Suppressor macrophage (primary cell): Measurements from ENCODE around the gene FBP2.
"Not testable (repeated sequence)": the region's sequence is repeated elsewhere in the genome, so short reads cannot be mapped to it uniquely, and the experiment has no call there.

Source experiments
- DNase-seq, 4 experiments: peaks; one replicate each; pipeline ENCODE4 v3.0.0-alpha.2; 2020 to 2022

Gene FBP2

GRCh38 chr9:94560237-94560636 lies 33.4 kb downstream of the FBP2 start:
- no peak for DNase-seq

GRCh38 chr9:94557376-94557775 lies 36.2 kb downstream of the FBP2 start:
- DNase-seq: peak; percentile 5 to 39 (median 34)

- peak; percentile 19 to 81 (median 59) for DNase-seq
Measured at GRCh38 chr9:94554439-94555331, 38.9 kb downstream of the FBP2 start, which contains the start of gene PCAT7. Gene PCAT7, plus strand, starts transcription at chr9:94555083.

GRCh38 chr9:94554078-94554438 lies 39.6 kb downstream of the FBP2 start:
- DNase-seq: no peak

GRCh38 chr9:94553029-94553938 lies 40.3 kb downstream of the FBP2 start:
- no peak for DNase-seq

GRCh38 chr9:94545940-94546339 lies 47.7 kb downstream of the FBP2 start:
- DNase-seq: no peak

GRCh38 chr9:94544335-94544734 lies 49.3 kb downstream of the FBP2 start:
- not testable (repeated sequence) for DNase-seq

GRCh38 chr9:94538908-94539307 lies 54.7 kb downstream of the FBP2 start:
- DNase-seq: no peak

GRCh38 chr9:94534901-94535300 lies 58.7 kb downstream of the FBP2 start:
- no peak for DNase-seq

GRCh38 chr9:94533601-94534000 lies 60.0 kb downstream of the FBP2 start:
- DNase-seq: no peak

GRCh38 chr9:94533155-94533554 lies 60.5 kb downstream of the FBP2 start:
- no peak for DNase-seq

GRCh38 chr9:94528886-94529285 lies 64.7 kb downstream of the FBP2 start:
- DNase-seq: no peak

- no peak for DNase-seq
Measured at GRCh38 chr9:94526951-94527350, 66.7 kb downstream of the FBP2 start.

GRCh38 chr9:94526271-94526670 lies 67.4 kb downstream of the FBP2 start:
- no peak for DNase-seq

GRCh38 chr9:94525396-94526035 lies 68.1 kb downstream of the FBP2 start:
- DNase-seq: no peak

- no peak for DNase-seq
Measured at GRCh38 chr9:94517254-94517653, 76.4 kb downstream of the FBP2 start.

GRCh38 chr9:94514722-94515121 lies 78.9 kb downstream of the FBP2 start:
- no peak for DNase-seq

GRCh38 chr9:94511955-94512265 lies 81.7 kb downstream of the FBP2 start:
- DNase-seq: no peak

- no peak for DNase-seq
Measured at GRCh38 chr9:94511134-94511954, 82.3 kb downstream of the FBP2 start.
